ENCODE results near the gene SPEF2.

Gene SPEF2

DNA sequence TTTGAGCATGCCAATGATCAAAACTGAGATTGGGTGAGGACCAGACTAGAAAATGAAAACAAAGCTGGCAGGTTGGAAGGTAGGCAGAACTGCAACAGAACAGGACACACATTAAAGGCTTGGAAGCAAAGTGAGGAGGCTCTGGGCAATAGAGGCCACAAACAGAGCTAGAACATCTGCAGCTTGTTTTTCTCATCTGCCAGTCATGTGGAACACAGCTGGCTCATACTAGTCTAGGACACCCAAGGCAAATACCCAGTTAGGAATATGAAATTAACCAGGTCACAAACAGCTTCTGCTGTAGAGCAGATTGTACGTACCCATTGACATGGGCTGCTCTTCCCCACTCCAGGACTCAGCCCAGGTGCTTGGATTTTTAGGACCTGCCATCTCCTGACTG is 61.7 kb downstream of the SPEF2 start:
- TF ChIP-seq, protein P1, sequence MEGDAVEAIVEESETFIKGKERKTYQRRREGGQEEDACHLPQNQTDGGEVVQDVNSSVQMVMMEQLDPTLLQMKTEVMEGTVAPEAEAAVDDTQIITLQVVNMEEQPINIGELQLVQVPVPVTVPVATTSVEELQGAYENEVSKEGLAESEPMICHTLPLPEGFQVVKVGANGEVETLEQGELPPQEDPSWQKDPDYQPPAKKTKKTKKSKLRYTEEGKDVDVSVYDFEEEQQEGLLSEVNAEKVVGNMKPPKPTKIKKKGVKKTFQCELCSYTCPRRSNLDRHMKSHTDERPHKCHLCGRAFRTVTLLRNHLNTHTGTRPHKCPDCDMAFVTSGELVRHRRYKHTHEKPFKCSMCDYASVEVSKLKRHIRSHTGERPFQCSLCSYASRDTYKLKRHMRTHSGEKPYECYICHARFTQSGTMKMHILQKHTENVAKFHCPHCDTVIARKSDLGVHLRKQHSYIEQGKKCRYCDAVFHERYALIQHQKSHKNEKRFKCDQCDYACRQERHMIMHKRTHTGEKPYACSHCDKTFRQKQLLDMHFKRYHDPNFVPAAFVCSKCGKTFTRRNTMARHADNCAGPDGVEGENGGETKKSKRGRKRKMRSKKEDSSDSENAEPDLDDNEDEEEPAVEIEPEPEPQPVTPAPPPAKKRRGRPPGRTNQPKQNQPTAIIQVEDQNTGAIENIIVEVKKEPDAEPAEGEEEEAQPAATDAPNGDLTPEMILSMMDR (IDR thresholded peaks at IDR 0.05; ENCODE audit: extremely low read depth, missing control alignments) = no peak
- DNase-seq (ENCODE audit: low spot score) = no peak

DNA sequence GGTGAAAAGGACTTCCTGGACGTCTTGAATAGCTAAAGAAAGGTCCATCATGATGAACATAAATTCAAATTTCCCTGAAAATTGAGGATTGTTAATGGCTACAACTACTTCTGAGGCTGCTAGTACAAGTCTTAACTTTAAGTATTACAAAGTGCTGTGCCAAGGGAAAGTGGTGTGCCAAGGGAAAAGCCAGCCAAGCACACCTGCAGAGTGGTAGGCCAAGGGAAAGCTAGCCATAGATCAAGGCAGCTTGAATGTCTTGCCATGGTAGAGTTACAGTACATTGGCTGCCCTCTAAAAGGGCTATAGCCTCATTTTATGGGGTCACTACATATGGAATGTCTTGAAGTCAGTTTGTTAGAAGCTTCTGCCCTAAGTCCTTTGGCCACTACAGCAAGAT is 64.2 kb downstream of the SPEF2 start:
- TF ChIP-seq, protein P1 (IDR thresholded peaks at IDR 0.05; ENCODE audit: extremely low read depth, missing control alignments) = no peak
- no peak for DNase-seq (ENCODE audit: low spot score)

DNA sequence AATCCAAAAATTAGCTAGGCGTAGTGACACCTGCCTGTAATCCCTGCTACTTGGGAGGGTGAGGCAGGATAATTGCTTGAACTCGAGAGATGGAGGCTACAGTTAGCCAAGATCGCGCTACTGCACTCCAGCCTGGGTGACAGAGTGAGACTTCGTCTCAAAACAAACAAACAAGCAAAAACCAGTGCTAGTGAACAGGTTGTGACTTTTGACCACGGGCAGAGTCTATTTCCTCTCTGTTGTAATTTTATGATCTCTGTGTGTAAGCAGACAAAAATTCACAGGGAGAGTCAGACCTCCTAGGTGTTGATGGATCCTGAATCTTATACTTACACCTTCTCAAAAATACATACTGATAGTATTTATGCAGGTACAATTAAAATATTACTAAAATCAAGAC is 65.8 kb downstream of the SPEF2 start:
- DNase-seq (ENCODE audit: low spot score) = no peak
- TF ChIP-seq, protein P1 (IDR thresholded peaks at IDR 0.05; ENCODE audit: extremely low read depth, missing control alignments) = no peak

DNA sequence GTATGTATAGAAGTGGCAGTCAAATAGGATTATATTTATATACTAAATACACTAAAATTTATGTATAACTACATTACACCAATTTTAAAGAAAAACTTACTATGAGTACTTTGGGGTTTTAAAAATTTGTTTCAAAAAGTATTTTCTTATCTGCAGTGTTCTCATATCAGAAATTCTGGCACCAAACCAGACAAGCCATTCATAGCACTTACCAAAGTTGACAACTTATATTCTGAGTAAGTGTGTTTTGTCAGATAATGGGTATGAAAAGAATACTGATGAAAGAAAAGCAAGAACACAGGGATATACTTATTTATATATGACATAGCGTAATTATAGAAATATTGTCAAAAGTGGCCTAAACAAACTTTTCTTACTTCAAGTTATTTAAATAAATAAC is 67.5 kb downstream of the SPEF2 start:
- TF ChIP-seq, protein P1 (IDR thresholded peaks at IDR 0.05; ENCODE audit: extremely low read depth, missing control alignments) = no peak
- no peak for DNase-seq (ENCODE audit: low spot score)

DNA sequence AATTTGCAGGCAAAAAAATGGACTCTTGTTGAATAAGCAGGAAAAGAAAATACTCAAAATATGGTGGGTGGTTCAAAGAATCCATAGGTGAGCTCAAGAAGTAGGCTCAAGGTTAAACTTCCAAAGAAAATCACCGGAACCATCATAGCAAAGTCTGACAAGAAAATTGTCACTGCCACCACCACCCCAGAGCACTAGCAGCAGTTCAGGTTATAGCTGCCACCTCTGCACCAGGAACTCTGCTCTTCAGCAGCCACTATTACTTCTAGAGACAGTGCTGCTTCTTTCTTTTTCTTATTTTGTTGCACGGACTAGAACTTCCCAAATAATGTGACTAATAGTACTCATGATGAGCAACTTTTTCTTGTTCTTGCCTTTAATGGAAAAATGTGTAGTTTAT is 70.3 kb downstream of the SPEF2 start:
- no peak for DNase-seq (ENCODE audit: low spot score)
- TF ChIP-seq, protein P1 (IDR thresholded peaks at IDR 0.05; ENCODE audit: extremely low read depth, missing control alignments) = no peak

DNA sequence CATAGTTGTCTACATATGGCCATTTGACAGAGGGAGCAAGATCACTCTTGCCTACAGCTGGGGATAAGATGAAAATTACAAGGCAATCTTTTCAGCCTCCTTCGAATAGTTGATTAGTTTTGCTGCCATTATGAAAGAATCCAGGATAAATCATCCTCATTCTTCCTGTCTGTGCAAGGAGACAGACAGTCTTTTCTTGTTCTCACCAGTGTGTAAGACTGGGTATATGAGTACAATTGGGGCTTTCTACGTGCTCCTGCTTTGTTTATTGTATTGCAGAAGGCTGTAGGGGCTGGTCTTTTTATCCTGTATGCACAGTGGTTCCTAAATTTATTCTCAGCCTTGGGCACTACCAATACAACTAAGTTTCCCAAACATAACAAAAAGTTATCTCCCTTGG is 76.8 kb downstream of the SPEF2 start:
- TF ChIP-seq, protein P1 (IDR thresholded peaks at IDR 0.05; ENCODE audit: extremely low read depth, missing control alignments) = no peak

DNA sequence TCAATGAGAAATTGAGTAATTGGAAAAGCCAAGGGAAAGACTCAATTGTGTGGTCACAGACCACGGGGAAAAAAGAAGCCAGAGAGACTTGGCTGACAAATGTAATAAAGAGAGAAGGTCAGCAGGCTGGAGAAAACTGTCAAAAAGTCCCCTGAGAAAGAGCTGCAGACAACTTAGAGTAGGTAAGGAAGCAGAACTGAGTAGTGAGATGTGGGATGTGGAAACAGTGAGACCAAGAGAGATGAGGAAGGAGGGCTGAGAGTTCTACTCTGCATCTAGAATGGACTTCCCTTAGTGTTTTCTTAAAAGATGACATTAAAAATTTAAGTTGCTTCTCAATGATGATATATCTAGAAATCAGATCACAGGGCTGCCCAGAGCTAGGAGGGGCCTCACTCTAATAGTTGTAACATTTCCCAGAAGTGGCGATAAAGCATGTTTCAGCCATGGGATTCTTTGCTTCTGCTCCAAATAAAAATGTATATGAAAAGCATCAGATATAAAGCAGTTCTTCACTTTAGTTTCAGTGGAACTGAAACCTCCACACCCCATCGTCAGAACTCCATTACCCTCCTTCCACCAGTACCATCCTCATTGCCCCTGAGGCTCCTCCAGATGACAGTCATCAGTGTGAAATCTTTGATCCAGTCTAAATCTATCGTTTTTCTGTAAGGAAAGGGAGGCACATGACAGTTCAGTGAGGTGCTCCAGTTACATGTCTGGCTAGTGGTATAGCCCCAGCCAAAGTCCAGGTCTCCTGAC is 80.6 kb downstream of the SPEF2 start:
- DNase-seq (ENCODE audit: low spot score) = no peak
- TF ChIP-seq, protein P1 (IDR thresholded peaks at IDR 0.05; ENCODE audit: extremely low read depth, missing control alignments) = no peak

More for the DNA sequence above, 76.8 kb downstream of the SPEF2 start:
- no peak for DNase-seq (ENCODE audit: low spot score)

Measured in GM20000 (cell line).